BJ (cell line): ENCODE results near the gene TMEM127. TPM values are rescaled to one million over a fixed set of nuclear protein-coding genes. Genes with fewer than 3 reads are reported as not detected.

Experiments used
- CTCF ChIA-PET: fragments of 350-600 bp; formaldehyde crosslinking; extraction: SDS; loops from one replicate; lab custom pipeline; 2021; ENCODE audit warnings: antibody characterized with exemption, inconsistent platforms; lab: Yijun Ruan, JAX
- POLR2A ChIA-PET: fragments of 300-600 bp; sonication (Branson Sonifier 250); formaldehyde crosslinking; extraction: SDS; loops from one replicate; lab custom pipeline; 2021; ENCODE audit warnings: antibody characterized with exemption; lab: Charles Lee
- DNase-seq: peaks from one replicate; pipeline ENCODE4 v3.0.0-alpha.2; 2011; ENCODE audit warnings: low read depth
- H3K27me3 ChIP-seq: 2 replicates; pipeline ENCODE4 v1.6.0; 2011; ENCODE audit warnings: low read length; ENCODE audit not compliant: control insufficient read depth, insufficient read depth
- H3K36me3 ChIP-seq: 2 replicates; pipeline ENCODE4 v1.5.1; 2011; ENCODE audit warnings: low read length; ENCODE audit not compliant: control insufficient read depth, insufficient read depth
- H3K4me3 ChIP-seq: 2 replicates; pipeline ENCODE4 v1.5.1; 2011; ENCODE audit warnings: low read depth, mild to moderate bottlenecking, control low read depth, low read length
- polyA plus RNA-seq: library from polyadenylated mRNA; depleted of rRNA; stranded (reverse); fragments of >200 nt; gene quantifications from 2 replicates; pipeline ENCODE4 v1.2.3, GENCODE V29; 2011
- TF ChIP-seq, protein P1 (sequence below): IDR thresholded peaks from 2 replicates; pipeline ENCODE4 v1.5.1; 2011; ENCODE audit warnings: low read depth, mild to moderate bottlenecking, control low read depth, inconsistent platforms, low read length, moderate library complexity; ENCODE audit not compliant: insufficient read depth

TMEM127 gene
- polyA plus RNA-seq, 1 experiment: 115 TPM

DNA sequence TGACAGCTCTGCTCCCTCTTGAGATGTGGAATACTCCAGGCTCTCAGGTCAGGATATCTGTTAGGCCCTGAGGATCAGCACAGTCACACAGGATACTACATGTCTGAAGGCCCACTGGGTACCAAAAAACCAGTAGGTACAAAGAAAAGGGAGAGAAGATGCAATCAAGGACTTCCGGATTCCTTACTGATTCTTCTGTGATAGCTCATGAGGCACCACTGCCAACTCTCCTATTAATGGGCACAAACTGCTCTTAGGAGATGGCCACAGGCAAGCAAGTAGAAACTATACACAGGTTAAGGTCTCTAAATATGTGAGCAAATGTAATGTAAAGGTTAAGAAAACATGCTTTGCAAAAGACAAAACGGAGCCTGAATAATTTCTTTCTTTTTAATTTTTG, 3.5 kb downstream of the TMEM127 start:
- Histone ChIP-seq H3K36me3 (peaks cover 7% of the 10 kb centered on the region), H3K27me3 (no peaks in the 10 kb centered on the region), H3K4me3 (no peak overlapping the region)
- POLR2A ChIA-PET: no interaction called here
- no peak for DNase-seq
- TF ChIP-seq, protein P1, sequence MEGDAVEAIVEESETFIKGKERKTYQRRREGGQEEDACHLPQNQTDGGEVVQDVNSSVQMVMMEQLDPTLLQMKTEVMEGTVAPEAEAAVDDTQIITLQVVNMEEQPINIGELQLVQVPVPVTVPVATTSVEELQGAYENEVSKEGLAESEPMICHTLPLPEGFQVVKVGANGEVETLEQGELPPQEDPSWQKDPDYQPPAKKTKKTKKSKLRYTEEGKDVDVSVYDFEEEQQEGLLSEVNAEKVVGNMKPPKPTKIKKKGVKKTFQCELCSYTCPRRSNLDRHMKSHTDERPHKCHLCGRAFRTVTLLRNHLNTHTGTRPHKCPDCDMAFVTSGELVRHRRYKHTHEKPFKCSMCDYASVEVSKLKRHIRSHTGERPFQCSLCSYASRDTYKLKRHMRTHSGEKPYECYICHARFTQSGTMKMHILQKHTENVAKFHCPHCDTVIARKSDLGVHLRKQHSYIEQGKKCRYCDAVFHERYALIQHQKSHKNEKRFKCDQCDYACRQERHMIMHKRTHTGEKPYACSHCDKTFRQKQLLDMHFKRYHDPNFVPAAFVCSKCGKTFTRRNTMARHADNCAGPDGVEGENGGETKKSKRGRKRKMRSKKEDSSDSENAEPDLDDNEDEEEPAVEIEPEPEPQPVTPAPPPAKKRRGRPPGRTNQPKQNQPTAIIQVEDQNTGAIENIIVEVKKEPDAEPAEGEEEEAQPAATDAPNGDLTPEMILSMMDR: no peak
- CTCF ChIA-PET: interaction anchor here (1.0 to 6.8 kb wide), 3 partner anchors 54 to 124 kb away, joined by 3 to 62 read pairs (median 4); partner anchors contain the start of genes ASTL and STARD7

DNA sequence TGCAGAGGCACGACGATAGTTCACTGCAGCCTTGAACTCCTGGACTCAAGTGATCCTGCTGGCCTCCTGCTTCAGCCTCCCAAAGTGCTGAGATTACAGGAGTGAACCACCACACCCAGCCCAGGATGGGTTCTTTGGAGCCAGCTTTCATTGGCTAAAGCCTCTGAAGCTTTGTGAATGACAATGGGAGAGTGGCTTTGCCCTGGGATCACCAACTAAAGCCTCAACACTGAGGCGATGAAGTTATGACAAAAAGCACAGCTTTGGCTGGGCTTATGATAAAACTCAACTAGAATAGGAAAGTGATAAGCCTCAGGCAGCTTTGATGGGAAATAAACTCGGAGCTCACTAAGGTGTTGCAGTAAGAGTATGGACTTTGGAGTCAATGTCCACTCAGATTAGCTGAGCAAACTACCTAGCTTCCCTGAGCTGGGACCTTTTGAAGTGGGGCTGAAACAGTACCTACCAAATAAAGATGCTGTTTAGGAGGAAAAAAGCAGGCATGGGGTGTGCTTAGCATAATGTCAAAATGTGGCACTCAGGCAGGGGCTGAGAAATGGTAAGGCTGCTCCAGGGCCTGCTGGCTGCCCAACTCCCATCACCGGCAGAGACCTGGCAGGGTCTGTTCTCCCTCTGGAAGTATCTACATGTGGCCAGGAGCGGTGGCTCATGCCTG, 4.3 kb downstream of the TMEM127 start:
- H3K27me3 ChIP-seq: no peaks in the 10 kb centered on the region
- peaks cover 9% of the 10 kb centered on the region for H3K36me3 ChIP-seq
- POLR2A ChIA-PET: no interaction called here
- H3K4me3 ChIP-seq: no peak overlapping the region
- DNase-seq: no peak
- CTCF ChIA-PET: interaction anchor here (0.7 to 6.8 kb wide), 12 partner anchors 10 to 269 kb away, joined by 3 to 62 read pairs (median 4); partner anchors contain the start of genes ASTL and STARD7
- TF ChIP-seq, protein P1: no peak

DNA sequence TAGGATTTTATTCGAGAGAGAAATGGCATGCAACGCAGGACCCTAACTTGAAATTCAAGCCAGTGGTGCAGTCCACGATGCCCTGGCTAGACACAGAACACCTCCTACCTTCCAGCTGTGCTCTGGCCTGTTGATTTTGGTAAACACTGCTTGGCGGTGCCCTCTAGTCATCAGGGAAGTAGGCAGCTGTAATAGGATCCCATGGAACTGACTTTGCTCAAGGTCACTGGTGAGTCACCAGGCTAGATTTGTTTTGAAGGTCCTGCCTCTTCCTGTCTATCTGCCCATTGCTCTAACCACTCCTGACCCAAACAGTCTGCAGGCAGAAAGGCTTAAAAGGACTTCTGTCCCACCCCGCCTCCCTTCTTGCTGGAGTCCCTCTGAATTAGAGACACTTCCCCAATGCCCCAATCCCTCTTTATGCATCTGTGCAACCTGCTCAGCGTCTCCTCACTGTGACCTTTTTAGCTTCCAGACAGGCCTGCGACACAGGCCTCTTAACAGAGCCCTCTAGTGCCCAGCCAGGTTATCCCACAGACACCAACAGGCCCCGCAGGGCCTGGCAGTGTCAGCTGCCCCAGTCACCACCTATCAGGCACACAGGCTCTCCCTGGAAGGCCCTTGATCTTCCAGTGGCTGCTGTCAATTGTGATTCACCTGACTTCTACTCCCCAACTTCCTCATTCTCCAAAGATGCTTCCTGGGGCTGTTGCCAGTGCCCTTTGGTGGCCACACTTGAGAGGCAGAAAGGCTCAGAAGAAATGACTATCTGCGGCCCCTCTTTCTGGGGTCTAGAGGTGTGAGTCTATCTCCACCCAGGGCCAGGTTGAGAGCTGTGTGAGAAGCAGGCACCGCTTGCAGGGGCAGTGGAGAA, 5.2 kb downstream of the TMEM127 start:
- Histone ChIP-seq H3K27me3 (no peaks in the 10 kb centered on the region), H3K4me3 (no peak overlapping the region), H3K36me3 (peaks cover 9% of the 10 kb centered on the region)
- TF ChIP-seq, protein P1: peak; percentile 52
- CTCF ChIA-PET: interaction anchor here (0.6 to 6.8 kb wide), 14 partner anchors 9 to 268 kb away, joined by 3 to 62 read pairs (median 4); partner anchors contain the start of genes ASTL and STARD7
- POLR2A ChIA-PET: no interaction called here
- DNase-seq: peak; percentile 50

DNA sequence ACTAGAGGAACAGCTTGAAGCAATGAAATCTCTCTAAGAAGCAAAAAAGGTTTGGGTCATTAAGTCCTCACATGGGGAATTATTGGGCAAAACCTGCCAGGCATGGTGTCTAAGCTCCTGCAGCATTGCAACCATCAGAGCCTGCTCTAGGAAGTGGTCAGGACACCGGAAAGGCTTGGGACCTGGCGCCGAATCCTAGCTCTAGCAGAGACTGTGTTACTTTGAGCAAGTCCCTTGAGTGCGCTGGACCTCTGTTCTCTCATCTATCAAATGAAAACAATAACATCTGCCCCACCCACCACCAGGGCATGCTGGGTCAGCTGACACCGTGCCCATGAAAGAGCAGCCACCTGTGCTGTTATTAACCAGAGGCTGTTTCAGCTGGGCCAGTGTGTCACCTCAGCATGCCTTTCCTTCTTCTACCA, 6.3 kb downstream of the TMEM127 start:
- Histone ChIP-seq H3K27me3 (no peaks in the 10 kb centered on the region), H3K36me3 (peaks cover 14% of the 10 kb centered on the region), H3K4me3 (no peak overlapping the region)
- TF ChIP-seq, protein P1: no peak
- CTCF ChIA-PET: interaction anchor here (0.7 to 6.8 kb wide), 7 partner anchors 8 to 267 kb away, joined by 3 to 62 read pairs (median 6); partner anchors contain the start of gene ASTL
- POLR2A ChIA-PET: no interaction called here
- DNase-seq: no peak
